Jurkat, Clone E6-1 (cell line): ENCODE data around the gene REM2.

Source experiments
- DNase-seq: peaks from one replicate; pipeline ENCODE4 v3.0.0-alpha.2; 2011; ENCODE audit warnings: low read depth, low spot score
- H3K4me3 ChIP-seq: 2 replicates; pipeline ENCODE4 v1.5.1; 2011; ENCODE audit warnings: mild to moderate bottlenecking, low read length, control low read depth, moderate library complexity

REM2 gene

GRCh38 chr14:22871224-22872032, 11.6 kb upstream of the REM2 start, which contains the start of gene LRP10:
TSS of gene LRP10 (plus strand) at chr14:22871740. CDS start at chr14:22872304, 564 bp downstream.
- peak within 1 kb of the TSS; percentile 83 for H3K4me3 ChIP-seq
- DNase-seq, result peak; percentile 58

GRCh38 chr14:22872033-22872832, 10.8 kb upstream of the REM2 start:
- H3K4me3 ChIP-seq, result peak overlapping the region; percentile 83
- DNase-seq, result peak; percentile 53

GRCh38 chr14:22872833-22873520, 10.0 kb upstream of the REM2 start:
- DNase-seq, result no peak
- peak overlapping the region; percentile 83 for H3K4me3 ChIP-seq

- H3K4me3 ChIP-seq, result no peak overlapping the region
- DNase-seq, result no peak
Measured at GRCh38 chr14:22875003-22875747, 7.8 kb upstream of the REM2 start.

- no peak overlapping the region for H3K4me3 ChIP-seq
- no peak for DNase-seq
Measured at GRCh38 chr14:22875748-22876319, 7.2 kb upstream of the REM2 start.

GRCh38 chr14:22877000-22877501, 6.0 kb upstream of the REM2 start:
- H3K4me3 ChIP-seq, result no peak overlapping the region
- no peak for DNase-seq

GRCh38 chr14:22878271-22879246, 4.5 kb upstream of the REM2 start:
- no peak overlapping the region for H3K4me3 ChIP-seq
- no peak for DNase-seq

- no peak for DNase-seq
- no peak overlapping the region for H3K4me3 ChIP-seq
Measured at GRCh38 chr14:22882064-22882463, 958 bp upstream of the REM2 start.

GRCh38 chr14:22882529-22883172, 371 bp upstream of the REM2 start:
- H3K4me3 ChIP-seq, result no peak overlapping the region
- DNase-seq, result no peak

GRCh38 chr14:22884076-22884737, 1.2 kb downstream of the REM2 start:
- no peak overlapping the region for H3K4me3 ChIP-seq

GRCh38 chr14:22884738-22885523, 1.9 kb downstream of the REM2 start:
- no peak overlapping the region for H3K4me3 ChIP-seq
- DNase-seq, result no peak

More at GRCh38 chr14:22884076-22884737, 1.2 kb downstream of the REM2 start:
- no peak for DNase-seq

GRCh38 chr14:22885975-22886374, 3.0 kb downstream of the REM2 start:
- DNase-seq, result no peak
- H3K4me3 ChIP-seq, result no peak overlapping the region

- DNase-seq, result no peak
- no peak overlapping the region for H3K4me3 ChIP-seq
Measured at GRCh38 chr14:22886500-22887259, 3.7 kb downstream of the REM2 start.

GRCh38 chr14:22887260-22887989, 4.4 kb downstream of the REM2 start:
- H3K4me3 ChIP-seq, result no peak overlapping the region
- no peak for DNase-seq
